ENCODE data around the gene CDC42BPB.
"Not testable (repeated sequence)": the region's sequence is repeated elsewhere in the genome, so short reads cannot be mapped to it uniquely, and the experiment has no call there.

The CDC42BPB gene

DNA sequence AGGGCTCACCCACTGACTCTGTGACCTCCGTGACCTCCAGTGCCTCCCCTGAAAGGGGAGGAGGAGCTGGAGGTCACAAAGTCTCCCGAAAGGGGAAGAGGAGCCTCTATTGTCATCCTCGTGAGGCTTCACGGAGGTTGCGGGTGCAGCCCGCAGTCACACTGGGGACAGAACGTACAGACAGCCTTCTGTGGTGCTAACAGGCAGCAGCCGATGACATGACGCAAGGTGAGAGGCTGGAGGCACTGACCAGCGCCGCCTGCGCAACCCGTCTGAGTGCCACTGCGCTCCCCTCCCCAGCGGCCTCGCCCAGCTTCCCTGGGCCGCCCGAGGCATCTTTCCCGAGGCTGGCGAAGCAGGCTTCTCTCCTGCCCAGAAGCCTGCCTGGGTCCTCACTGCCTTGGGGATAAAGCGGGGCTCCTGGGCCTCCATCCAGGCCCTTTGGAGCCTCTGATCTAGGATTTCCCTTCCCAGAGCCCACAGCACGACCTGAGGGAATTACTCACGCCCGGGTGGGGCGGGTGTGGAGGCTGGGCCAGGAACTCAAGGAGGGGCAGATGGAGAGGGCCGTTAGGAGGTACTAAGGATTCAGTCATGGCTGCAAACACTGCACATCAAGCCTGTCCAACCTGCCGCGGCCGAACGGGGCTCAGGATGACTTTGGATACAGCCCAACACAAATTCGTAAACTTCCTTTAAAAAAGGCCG lies 14.3 kb upstream of the CDC42BPB start:
- DNase-seq = no peak

DNA sequence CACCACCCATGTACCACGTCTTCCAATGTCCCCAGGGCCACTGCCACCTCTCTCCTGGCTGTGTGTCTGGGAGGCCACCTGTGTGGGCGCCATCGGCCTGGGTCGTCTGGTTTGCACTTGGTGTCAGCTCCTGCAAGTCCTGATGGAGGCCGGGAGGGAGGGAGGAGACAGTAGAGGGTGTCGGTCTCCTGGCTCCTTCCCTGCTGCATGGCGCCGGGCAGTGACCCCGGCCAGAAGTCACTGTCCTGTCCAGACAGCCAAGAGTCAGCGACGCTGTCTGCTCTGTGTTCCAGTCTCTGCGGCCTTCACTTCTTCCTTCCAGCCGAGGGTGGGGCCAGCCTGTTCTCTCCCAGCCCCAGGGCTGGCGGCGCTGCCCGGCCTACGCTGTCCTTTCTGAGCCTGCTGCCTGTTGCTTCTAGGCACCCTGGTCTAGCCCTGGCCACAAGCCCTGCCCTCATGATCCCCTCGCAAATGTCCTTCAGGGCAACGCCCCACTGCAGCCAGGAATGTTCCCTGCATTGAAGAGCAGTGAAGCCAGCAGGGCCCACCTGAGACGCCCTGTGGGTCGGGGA lies 13.7 kb upstream of the CDC42BPB start:
- no peak for DNase-seq

DNA sequence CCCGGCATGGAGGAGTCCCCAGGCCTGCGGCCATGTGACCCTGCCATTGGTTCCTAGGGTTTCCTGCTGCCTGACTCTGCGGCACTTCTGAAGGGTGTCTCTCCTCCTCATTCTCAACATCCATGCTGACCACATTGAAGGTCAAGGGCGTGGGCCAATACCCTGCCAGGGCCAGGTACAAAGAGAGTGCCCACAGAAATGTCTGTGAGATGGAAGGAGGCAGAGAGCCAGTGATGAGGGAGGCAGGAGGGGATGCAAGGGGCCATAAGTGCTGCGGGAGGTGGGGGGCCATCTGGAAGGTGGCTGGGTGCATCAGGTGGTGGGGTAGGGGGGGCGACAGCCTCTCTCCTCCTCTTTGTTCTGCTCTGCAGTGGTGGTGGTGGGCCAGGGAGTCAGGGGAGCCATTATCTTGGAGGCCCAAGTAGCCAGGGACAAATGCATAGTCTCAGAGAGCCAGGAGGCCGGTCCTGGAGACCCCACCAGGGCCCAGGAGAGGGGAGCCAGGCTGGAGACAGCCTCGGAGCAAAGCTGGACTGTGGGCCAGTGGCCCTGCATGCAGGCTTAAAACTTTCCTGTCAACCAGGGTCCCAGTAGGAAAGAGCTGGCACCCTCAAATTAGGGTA lies 13.0 kb upstream of the CDC42BPB start:
- DNase-seq = no peak

DNA sequence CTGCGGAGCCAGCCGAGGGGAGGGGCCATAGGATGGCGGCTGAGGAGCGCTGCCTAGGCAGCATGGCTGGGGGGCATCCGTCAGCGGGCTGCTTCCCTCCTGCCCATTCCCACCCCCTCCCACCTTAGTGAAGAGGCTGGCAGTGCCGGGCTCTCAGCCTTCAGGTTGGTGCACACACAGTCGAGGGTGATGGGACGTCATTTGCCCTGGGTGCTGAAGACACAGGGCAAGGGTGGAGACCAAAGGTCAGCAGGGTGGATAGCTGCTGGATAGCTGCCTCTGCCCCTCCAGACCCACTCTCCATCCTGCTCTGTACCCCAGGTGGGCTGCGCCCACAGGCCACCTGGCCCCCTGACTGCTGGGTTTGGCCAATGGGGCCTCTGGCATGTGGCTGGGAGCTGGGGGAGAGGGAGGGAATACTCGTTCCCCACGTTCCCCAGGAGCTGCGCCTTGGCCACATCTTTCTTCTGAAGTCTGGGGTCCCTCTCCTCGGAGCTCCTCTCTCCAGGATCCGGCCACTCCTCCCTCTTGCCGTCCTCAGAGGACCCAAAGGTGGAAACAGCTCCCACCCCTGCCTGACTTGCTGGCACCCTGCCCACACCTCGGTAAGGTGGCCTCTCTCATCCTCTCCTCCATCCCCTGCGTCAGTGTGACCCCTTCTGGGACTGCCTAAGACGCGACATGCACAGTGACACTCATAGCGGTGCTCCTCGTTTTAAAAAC lies 11.2 kb upstream of the CDC42BPB start:
- no peak for DNase-seq

DNA sequence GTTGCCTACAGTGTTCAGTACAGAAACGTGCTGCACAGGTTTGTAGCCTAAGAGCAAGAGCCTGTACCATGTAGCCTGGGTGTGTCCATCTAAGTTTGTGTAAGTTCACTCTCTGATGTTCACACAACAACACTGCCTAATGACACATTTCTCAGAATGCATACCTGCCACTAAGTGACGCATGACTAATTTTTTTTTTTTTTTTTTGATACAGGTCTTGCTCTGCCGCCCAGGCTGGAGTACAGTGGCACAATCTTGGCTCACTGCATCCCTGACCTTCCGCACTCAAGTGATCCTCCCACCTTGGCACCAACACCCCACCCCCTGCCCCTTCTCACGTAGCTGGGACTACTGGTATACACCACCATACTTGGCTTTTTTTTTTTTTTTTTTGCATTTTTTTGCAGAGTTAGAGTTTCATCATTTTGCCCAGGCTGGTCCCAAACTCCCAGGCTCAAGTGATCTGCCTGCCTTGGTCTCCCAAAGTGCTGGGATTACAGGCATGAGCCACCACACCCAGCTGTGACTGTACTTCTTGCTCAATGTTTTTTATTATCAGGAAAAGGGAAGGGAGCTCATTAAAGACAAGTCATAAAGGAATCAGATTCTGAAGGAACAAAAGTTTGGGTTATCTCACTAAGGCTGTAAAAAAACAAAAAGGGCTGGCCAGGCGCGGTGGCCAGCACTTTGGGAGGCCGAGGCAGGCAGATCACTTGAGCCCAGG lies 10.0 kb upstream of the CDC42BPB start:
- DNase-seq = no peak

DNA sequence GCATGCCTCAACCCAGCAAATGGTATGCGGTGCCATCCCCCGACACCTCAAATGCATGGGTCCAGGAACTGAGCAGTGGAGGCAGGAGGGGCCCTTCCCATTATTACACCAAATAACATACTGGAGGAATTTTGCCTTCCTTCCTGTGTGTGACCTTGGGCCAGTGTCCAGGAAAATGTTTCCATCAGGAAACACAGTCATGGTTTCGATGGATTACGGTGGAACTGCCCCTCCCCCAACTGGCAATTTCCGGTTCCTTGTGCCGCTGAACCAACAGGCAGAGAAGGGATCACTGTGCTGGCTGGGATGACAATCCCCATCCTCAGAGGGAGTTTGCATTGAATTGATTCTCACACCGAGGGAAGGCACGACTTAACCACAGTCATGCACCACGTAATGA lies 9.1 kb upstream of the CDC42BPB start:
- no peak for DNase-seq

DNA sequence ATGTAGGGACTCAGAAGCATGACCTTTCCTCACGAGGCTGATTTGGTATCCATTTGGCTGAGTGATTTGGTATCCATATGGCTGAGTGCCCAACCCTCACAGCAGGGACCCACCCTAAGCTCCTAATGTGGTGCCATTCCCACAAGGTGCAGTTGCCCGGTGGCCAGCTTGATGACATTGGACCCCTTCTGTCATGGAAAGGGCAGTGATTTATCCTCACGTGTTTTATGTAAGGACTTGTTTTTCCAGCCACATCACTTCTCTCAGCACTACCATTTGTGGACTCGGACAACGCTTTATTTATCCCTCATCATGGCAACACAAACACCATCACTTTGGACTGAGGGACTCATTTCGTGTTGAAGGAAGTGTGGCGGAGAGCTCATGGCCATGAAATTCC lies 8.5 kb upstream of the CDC42BPB start:
- DNase-seq = no peak

DNA sequence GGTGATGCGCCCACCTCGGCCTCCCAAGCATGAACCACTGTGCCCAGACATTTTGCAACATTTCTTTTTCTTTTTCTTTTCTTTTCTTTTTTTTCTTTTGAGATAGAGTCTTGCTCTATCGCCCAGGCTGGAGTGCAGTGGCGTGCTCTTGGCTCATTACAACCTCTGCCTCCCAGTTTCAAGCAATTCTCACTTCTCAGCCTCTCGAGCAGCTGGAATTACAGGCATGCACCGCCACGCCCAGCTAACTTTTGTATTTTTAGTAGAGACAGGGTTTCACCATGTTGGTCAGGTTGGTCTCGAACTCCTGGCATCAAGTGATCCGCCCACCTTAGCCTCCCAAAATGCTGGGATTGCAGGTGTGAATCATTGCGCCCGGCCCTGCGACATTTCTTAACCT lies 7.6 kb upstream of the CDC42BPB start:
- no peak for DNase-seq

DNA sequence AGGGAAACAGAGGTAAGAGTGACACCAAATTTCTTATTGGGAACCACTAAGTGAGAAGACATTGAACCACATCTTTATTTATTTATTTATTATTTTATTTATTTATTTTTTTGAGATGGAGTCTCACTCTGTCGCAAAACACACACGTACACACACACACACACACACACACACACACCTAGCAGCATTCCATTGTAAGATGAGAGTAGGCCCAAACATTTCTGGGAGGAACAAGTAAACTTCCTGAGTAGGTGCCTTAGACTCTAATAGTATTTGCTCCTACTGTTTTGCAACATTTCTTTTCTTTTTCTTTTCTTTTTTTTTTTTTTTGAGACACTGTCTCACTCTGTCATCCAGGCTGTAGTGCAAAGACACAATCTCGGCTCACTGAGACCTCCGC lies 7.1 kb upstream of the CDC42BPB start:
- no peak for DNase-seq

DNA sequence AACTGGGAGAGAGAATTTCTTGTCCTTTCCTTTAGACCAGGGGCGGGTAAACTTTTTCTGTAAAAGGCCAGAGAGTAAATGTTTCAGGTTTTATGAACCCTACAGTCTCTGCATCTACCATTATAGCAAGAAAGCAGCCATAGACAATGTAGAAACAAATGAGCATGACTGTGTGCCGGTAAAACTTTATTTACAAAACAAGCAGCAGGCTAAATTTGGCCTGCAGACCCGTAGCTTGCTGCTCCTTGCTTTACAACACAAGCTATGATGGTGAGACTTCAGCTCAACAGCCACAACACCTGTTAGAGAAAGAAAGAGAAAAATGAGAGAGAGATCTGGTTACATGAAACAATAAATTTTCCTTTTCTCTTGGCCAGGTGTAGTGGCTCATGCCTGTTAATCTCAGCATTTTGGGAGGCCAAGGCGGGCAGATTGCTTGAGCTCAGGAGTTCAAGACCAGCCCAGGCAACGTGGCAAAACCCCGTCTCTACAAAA lies 4.2 kb upstream of the CDC42BPB start:
- no peak for DNase-seq

DNA sequence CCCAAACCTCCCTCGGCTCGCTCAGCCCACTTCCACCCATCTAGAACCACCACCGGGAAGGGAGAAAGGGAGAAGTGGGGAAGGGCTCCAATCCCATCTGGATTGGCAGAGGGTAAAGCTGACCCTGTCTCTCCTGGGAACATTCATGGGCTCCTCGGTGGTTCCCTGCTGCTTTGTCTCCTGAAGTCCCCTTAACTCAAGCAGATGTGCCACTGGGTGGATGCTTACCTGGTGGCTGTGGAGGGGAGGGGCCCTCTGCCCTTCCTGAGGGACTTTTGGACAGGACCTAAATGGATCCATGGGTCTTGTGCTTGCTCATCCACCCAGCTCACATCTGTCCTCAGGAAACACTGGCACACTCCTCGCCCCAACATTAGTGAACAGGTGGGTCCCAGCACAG lies 2.2 kb upstream of the CDC42BPB start:
- DNase-seq = no peak

DNA sequence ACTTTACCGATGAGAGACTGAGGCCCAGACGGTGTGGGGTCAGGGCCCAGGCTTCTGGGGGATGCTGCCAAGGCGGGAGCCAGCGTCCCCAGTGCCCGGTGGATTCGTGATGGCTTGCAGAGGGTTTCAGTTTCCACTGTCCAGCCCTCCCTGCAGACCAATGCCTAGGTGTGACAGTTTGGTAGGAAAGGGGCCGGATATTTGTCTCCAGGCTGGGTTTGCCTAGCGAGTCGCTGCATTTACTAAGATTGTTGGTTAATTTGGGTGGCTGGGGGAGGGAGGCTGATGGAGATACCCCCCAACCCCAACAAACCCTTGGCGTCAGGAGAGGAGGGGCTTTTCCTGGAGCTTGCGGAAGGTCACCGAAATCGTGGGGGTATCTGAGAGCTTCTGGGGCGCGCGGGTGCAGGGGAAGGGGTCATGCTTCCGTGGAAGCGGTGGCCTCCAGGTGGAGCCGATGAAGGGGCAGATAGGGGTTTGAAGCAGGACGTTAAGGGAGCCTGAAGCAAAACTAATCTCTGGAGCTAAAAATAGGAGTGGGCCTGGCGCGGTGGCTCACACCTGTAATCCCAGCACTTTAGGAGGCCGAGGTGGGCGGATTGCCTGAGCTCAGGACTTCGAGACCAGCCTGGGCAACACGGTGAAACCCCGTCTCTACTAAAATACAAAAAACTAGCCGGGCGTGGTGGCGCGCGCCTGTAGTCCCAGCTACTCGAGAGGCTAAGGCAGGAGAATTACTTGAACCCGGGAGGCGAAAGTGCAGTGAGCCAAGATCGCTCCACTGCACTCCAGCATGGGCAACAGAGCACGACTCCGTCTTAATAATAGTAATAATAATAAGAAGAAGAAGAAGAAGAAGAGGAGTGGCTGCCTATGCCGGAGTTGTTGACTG lies 1.1 kb upstream of the CDC42BPB start:
- DNase-seq = no peak

DNA sequence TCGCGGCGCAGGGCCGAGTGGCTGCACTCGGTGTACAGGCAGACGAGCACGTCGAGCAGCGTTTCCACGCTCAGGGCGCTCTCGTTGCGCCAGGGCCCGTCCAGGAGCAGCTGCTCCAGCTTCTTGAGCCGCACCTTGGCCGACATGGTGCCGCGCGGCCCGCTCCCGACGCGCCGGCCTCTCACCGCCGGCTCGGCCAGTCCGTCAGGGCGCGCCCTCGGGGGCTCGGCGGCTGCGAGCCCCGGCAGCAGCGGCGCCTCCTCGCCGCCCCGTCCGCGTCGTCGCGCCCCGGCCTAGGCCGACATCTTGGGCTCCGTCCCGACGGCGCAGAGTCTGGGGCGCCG lies 349 bp downstream of the CDC42BPB start:
- no peak for DNase-seq

DNA sequence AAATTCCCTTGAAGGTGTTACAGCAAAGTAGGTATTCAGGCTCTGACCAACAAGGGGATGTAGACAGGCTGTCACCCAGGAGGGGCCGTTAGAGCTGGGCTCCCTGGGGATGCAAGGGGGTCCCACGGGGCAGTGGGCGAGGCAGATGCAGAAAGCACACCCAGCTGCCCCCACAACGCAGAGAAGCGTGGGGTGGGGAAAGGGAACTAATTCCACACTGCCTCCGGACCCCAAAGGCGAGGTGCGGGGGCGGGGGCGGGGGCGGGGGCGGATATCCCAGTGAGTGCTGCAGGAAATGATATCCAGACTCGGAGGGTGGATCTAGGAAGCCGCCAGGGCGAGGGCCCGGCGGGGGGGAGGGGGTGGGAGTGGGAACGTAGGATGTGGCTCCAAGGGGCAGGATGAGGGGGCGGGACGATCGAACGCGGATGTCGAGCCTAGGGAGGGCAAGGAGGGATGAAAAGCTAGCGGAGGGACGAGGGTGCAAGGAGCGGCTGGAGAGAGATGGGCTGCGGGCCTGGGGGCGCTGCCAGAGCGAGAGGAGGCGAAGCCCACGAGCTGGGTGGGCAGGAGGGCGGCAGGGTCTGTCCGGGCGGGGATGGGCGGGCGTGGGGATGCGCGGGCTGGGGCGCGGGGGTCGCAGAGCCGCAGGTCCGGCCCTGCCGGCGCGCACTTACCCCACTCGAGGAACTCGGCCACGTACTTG lies 874 bp downstream of the CDC42BPB start:
- DNase-seq = no peak

DNA sequence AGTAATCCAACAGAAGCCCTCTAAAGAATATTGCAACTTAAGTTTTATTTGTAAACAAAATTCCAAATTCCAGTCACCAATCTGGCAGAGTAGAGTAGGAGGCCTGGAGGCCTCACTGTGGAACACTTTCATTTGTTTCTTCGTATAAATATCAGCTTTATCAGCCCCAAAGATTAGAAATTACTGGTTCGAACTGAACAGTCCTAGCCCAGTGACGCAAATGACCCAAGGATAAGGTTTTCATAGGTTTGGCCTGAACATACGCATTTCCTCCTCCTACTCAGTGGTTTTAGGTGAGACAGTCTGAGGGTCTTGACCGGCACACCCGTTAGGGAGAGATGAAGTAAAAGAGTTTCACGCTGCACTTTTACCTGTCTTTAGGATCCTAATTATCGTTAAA lies 1.7 kb downstream of the CDC42BPB start:
- no peak for DNase-seq

DNA sequence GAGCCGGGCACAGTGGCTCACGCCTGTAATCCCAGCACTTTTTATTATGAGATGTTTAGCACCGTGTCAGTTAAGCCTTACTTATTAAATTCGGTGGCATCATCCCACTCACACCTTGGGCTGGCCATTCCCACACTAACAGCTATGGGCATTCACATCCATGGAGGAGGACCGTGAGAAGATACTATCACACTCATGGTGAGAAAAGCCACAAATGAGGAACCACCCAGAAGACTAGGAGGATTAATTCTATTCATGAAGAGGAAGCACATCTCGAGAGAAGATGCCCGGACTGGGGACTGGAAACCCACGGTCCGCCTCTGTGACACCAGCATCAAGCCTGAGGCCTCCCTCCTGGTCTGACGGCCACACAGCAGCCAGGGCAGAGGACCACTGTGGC lies 4.9 kb downstream of the CDC42BPB start:
- no peak for DNase-seq

DNA sequence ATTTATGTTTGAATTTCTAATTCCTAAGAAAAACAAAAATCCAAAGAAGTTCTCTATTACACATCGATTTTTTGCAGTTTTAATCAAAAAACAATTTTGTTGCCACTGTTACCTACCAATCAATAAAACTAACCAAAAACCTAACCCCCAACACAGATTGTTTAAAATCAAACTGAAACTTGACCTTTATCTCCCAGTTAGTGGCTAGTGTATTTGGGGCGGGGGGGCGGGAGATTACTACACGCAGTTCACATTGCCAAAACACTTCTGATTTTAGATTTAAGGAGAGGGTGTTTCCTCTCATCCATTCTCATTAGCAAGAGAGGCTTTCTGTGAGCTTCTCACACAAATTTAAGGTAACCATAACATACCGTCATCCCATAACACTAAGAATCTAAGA lies 6.4 kb downstream of the CDC42BPB start:
- DNase-seq = no peak

DNA sequence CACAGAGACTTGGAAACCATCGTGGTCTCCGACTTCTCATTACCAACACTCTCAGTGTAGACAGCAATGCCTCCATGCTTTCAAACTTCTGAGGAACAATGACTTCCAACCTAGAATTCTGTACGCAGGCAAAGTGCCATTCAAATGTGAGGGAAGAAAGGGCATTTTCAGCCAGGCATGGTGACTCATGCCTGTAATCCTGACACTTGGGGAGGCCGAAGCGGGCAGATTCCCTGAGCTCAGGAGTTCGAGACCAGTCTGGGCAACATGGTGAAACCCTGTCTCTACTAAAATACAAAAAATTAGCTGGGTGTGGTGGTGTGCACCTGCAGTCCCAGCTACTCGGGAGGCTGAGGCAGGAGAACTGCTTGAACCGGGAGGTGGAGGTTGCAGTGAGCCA lies 9.9 kb downstream of the CDC42BPB start:
- not testable (repeated sequence) for DNase-seq

DNA sequence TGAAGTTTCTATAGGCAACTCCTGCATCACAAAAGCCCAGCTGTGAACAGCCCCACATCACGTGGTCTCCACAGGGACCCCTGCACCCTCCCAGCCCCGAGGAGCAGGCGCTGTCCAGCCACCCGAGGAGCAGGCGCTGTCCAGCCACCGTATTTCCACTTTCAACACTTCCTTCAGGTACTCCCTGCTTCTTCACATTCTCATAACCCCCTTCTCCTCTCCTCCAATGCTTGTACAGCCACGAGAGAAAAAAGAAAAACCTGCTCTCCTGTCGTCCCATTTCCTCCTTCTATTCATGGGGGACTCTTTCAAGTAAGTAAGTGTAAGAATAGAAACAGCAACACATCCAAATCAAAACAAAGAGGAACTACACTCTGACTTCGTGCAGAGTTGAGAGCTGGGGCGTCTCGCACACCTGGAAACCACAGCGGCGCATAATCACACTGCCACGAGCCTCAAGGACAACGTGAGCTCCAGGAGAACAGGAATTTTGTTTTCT lies 11.9 kb downstream of the CDC42BPB start:
- no peak for DNase-seq

DNA sequence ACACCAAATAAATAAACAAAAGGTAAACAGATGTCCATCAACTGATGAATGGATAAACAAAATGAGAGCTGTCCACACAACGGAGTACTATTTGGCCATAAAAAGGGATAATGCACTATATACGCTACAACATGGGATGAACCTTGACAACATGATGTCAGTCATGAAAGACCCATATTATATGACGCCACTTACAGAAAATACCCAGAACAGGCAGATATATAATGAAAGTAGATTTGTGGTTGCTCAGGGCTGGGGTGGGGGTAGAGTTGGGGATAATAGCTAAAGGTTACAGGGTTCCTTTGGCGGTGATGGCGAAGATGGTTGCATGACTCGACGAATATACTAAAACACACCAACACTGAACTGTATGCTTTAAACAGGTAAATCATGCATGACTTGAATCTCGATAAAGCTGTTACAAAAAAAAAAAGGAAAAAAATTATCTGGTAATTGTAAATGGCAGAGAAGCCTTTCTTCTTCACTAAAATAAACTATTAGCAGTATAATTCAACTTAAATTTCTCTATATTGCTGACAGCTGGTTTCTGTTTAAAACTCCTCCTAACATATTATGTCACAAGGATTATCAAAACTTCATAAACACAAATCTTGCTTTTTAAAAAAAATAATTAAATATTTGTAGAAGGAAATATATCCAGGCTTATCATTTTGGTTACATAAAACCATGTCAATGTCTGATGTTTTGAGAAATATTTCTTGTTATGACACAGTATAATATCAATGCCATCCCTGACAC lies 13.9 kb downstream of the CDC42BPB start:
- DNase-seq = no peak

Measured in T-helper 2 cell (primary cell).